H7 (cell line): ENCODE measurements around the gene MAPK12. TPM values are rescaled to one million over a fixed set of nuclear protein-coding genes. Genes with fewer than 3 reads are reported as not detected.

ENCODE experiments used
- DNase-seq: peaks from one replicate; pipeline ENCODE4 v3.0.0; 2012
- H3K27me3 ChIP-seq: 2 replicates; pipeline ENCODE4 v1.6.0; 2011; ENCODE audit warnings: mild to moderate bottlenecking, low read length; ENCODE audit not compliant: control insufficient read depth, insufficient read depth
- H3K36me3 ChIP-seq: replicated peaks from 2 replicates; pipeline ENCODE4 v1.5.1; 2011; ENCODE audit warnings: low read length; ENCODE audit not compliant: control insufficient read depth, insufficient read depth
- H3K4me3 ChIP-seq: 2 replicates; pipeline ENCODE4 v1.5.1; 2011; ENCODE audit warnings: low read depth, mild to moderate bottlenecking, control low read depth, low read length, moderate library complexity; ENCODE audit not compliant: insufficient read depth
- total RNA-seq: library from RNA; depleted of rRNA; stranded (reverse); fragments of >200 nt; shearing (Covaris generic); gene quantifications from 2 replicates; pipeline ENCODE4 v1.2.3, GENCODE V29; 2014

The MAPK12 gene
- total RNA-seq, 1 experiment from 2014 or later, result 23.8 TPM

GRCh38 chr22:50303848-50304527 lies 42.5 kb upstream of the MAPK12 start:
- peak; percentile 93 for DNase-seq
- no peak overlapping the region for H3K4me3 ChIP-seq
- peaks cover 7% of the 10 kb centered on the region; the same call in 1 of the 2 replicates for H3K27me3 ChIP-seq
- no peaks in the 10 kb centered on the region for H3K36me3 ChIP-seq

GRCh38 chr22:50303515-50303847 lies 42.0 kb upstream of the MAPK12 start:
- DNase-seq, result no peak
- no peak overlapping the region for H3K4me3 ChIP-seq

DNA sequence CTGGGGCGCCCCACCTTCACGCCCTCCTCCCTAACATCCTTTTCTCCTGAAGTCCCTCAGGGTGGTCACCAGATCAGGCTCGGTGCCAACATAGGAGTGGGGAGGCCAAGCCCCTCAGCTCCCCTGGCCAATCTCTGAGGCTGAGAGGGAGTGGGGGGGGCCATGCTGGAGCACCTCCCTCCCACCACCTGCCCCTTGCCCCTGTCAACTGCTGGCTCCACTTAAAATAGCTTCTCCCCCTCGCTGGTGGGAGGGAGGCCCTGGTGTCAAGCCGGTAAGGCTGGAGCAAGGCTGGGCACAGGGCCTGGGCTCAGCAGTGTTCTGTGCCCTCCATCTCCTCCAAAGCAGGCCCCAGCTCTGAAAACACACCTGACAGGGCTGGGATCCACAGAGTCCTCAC lies 41.1 kb upstream of the MAPK12 start:
- peaks cover 7% of the 10 kb centered on the region; the same call in 1 of the 2 replicates for H3K27me3 ChIP-seq
- no peak overlapping the region for H3K4me3 ChIP-seq
- H3K36me3 ChIP-seq, result no peaks in the 10 kb centered on the region
- DNase-seq, result no peak

More at GRCh38 chr22:50303515-50303847, 42.0 kb upstream of the MAPK12 start:
- H3K36me3 ChIP-seq, result no peaks in the 10 kb centered on the region
- H3K27me3 ChIP-seq, result peaks cover 7% of the 10 kb centered on the region; the same call in 1 of the 2 replicates

GRCh38 chr22:50302041-50302541 lies 40.6 kb upstream of the MAPK12 start:
- peaks cover 7% of the 10 kb centered on the region; the same call in 1 of the 2 replicates for H3K27me3 ChIP-seq
- no peak for DNase-seq
- no peaks in the 10 kb centered on the region for H3K36me3 ChIP-seq
- H3K4me3 ChIP-seq, result no peak overlapping the region

GRCh38 chr22:50301581-50301991 lies 40.1 kb upstream of the MAPK12 start:
- H3K4me3 ChIP-seq, result no peak overlapping the region
- no peak for DNase-seq
- no peaks in the 10 kb centered on the region for H3K36me3 ChIP-seq
- peaks cover 4% of the 10 kb centered on the region; the same call in 1 of the 2 replicates for H3K27me3 ChIP-seq

GRCh38 chr22:50300620-50301257 lies 39.3 kb upstream of the MAPK12 start:
- DNase-seq, result no peak
- Histone ChIP-seq H3K4me3 (peak overlapping the region; percentile 51; the same call in 1 of the 2 replicates), H3K27me3 (peaks cover 2% of the 10 kb centered on the region; the same call in 1 of the 2 replicates), H3K36me3 (no peaks in the 10 kb centered on the region)

GRCh38 chr22:50299785-50300619 lies 38.5 kb upstream of the MAPK12 start:
- H3K36me3 ChIP-seq, result no peaks in the 10 kb centered on the region
- DNase-seq, result peak; percentile 98
- peak overlapping the region; percentile 51 for H3K4me3 ChIP-seq
- peaks cover 2% of the 10 kb centered on the region; the same call in 1 of the 2 replicates for H3K27me3 ChIP-seq

GRCh38 chr22:50298937-50299784 lies 37.7 kb upstream of the MAPK12 start:
- peaks cover 2% of the 10 kb centered on the region; the same call in 1 of the 2 replicates for H3K27me3 ChIP-seq
- no peaks in the 10 kb centered on the region for H3K36me3 ChIP-seq
- H3K4me3 ChIP-seq, result peak overlapping the region; percentile 51
- DNase-seq, result peak; percentile 86

GRCh38 chr22:50298266-50298637 lies 36.8 kb upstream of the MAPK12 start:
- Histone ChIP-seq H3K4me3 (no peak overlapping the region), H3K36me3 (no peaks in the 10 kb centered on the region), H3K27me3 (peaks cover 2% of the 10 kb centered on the region; the same call in 1 of the 2 replicates)
- no peak for DNase-seq

- no peak overlapping the region for H3K4me3 ChIP-seq
- no peak for DNase-seq
- H3K27me3 ChIP-seq, result peaks cover 2% of the 10 kb centered on the region; the same call in 1 of the 2 replicates
- H3K36me3 ChIP-seq, result no peaks in the 10 kb centered on the region
Observed at GRCh38 chr22:50297510-50298265, 36.2 kb upstream of the MAPK12 start.

DNA sequence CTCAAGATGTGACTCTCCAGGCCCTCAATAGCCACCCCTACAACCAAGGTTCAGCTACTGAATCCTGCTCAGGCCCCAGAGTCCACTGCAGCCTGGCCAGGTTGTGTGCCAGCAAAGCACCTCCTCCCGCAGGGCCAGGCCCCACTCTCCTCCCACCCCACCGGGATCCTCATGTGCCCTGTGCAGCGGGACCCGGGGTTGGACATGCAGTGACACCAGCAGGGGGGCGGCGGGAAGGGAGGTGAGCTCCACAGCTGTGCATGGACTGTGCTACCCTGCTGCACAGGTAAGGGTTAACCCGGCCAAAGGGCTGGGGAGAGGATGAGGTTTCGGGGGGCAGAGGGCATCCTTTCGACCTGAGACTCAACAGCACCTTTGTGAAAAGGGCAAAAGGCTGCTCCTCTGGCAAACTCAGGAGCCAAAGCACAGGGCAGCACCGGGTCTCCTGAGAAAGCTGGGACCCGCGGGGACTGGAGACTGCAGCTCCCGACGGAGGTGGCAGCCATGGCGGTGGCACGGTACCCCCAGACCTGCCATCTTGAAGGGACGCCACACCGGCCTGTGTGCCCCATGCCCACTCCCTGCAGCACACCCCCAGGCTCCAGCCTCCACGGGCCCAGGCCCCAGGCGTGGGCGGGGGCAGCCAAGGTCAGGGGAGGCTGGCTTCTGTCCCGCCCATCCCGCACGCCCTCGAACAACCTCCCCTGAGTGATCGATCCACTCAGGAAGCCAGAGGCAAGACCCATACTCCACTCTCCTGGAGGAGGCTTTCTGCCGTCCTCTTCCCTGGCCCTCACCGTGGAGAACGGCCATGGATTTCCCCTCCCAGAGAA lies 35.4 kb upstream of the MAPK12 start:
- no peak overlapping the region for H3K4me3 ChIP-seq
- no peaks in the 10 kb centered on the region for H3K36me3 ChIP-seq
- no peak for DNase-seq
- peaks cover 2% of the 10 kb centered on the region; the same call in 1 of the 2 replicates for H3K27me3 ChIP-seq

DNA sequence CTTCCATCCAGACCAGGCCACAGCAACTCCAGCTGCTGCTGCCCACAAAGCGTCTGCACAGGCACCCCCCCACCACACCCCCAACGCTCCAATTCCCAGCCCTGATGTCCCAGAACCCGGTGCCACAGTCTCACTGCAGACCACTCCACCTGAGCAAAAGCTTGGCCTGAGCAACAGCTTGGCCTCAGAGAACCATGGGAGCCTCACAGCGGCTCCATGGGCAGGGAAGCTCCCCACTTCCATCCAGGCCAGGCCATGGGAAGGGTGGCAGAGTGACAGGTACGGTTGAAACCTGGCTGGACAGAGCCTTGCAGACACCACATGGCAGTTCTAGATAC lies 32.8 kb upstream of the MAPK12 start:
- no peaks in the 10 kb centered on the region for H3K27me3 ChIP-seq
- no peak for DNase-seq
- no peaks in the 10 kb centered on the region for H3K36me3 ChIP-seq
- H3K4me3 ChIP-seq, result no peak overlapping the region
